Raji (cell line): ENCODE measurements around the gene WDFY3.

Experiments used
- POLR2A ChIP-seq: IDR thresholded peaks from 2 replicates; pipeline ENCODE4 v1.6.1; 2011; ENCODE audit warnings: low read depth, low read length, control low read depth; ENCODE audit not compliant: insufficient read depth

Gene WDFY3

GRCh38 chr4:84673475-84674240, 292.8 kb downstream of the WDFY3 start:
- TF ChIP-seq POLR2A = no peak

GRCh38 chr4:84672177-84672576, 294.3 kb downstream of the WDFY3 start:
- no peak for TF ChIP-seq POLR2A

- no peak for TF ChIP-seq POLR2A
Observed at GRCh38 chr4:84669201-84669600, 297.3 kb downstream of the WDFY3 start.

- no peak for TF ChIP-seq POLR2A
Observed at GRCh38 chr4:84666439-84666838, 300.1 kb downstream of the WDFY3 start.

GRCh38 chr4:84661191-84661939, 305.1 kb downstream of the WDFY3 start:
- TF ChIP-seq POLR2A = no peak

- TF ChIP-seq POLR2A = no peak
Observed at GRCh38 chr4:84660606-84661005, 305.9 kb downstream of the WDFY3 start.

GRCh38 chr4:84652478-84652877, 314.0 kb downstream of the WDFY3 start:
- TF ChIP-seq POLR2A = no peak

GRCh38 chr4:84651499-84651898, 315.0 kb downstream of the WDFY3 start:
- TF ChIP-seq POLR2A = no peak

- TF ChIP-seq POLR2A = no peak
Observed at GRCh38 chr4:84648863-84649647, 317.4 kb downstream of the WDFY3 start.

- no peak for TF ChIP-seq POLR2A
Observed at GRCh38 chr4:84648178-84648577, 318.3 kb downstream of the WDFY3 start.

GRCh38 chr4:84647312-84647884, 319.1 kb downstream of the WDFY3 start:
- no peak for TF ChIP-seq POLR2A

- no peak for TF ChIP-seq POLR2A
Observed at GRCh38 chr4:84644087-84644486, 322.4 kb downstream of the WDFY3 start.

- TF ChIP-seq POLR2A = no peak
Observed at GRCh38 chr4:84639145-84639544, 327.3 kb downstream of the WDFY3 start.

- no peak for TF ChIP-seq POLR2A
Observed at GRCh38 chr4:84638092-84638491, 328.4 kb downstream of the WDFY3 start.

- TF ChIP-seq POLR2A = no peak
Observed at GRCh38 chr4:84634961-84635360, 331.5 kb downstream of the WDFY3 start.
